Nephron progenitor cell (in vitro differentiated cells): ENCODE data around the gene CPOX.

Experiments
- DNase-seq: peaks from one replicate; pipeline ENCODE4 v3.0.0; 2021
- H3K27ac Mint-ChIP-seq: 2 replicates; pipeline ENCODE4 v1.8.0; 2021; ENCODE audit warnings: mild to moderate bottlenecking, moderate library complexity, mixed read lengths
- H3K27me3 Mint-ChIP-seq: 2 replicates; pipeline ENCODE4 v1.8.0; 2021; ENCODE audit warnings: mild to moderate bottlenecking, low read depth, mixed read lengths; ENCODE audit not compliant: poor library complexity
- H3K36me3 Mint-ChIP-seq: 2 replicates; pipeline ENCODE4 v1.8.0; 2021; ENCODE audit warnings: low read depth, mixed read lengths
- H3K4me1 Mint-ChIP-seq: 2 replicates; pipeline ENCODE4 v1.8.0; 2021; ENCODE audit warnings: mixed read lengths
- H3K4me3 Mint-ChIP-seq: 2 replicates; pipeline ENCODE4 v1.8.0; 2021; ENCODE audit warnings: mild to moderate bottlenecking, moderate library complexity, mixed read lengths
- H3K9me3 Mint-ChIP-seq: 2 replicates; pipeline ENCODE4 v1.8.0; 2021; ENCODE audit warnings: mild to moderate bottlenecking, moderate library complexity, mixed read lengths
- TF ChIP-seq, protein P1 (sequence below): fragments of 200-600 bp; sonication (generic); IDR thresholded peaks from 2 replicates; pipeline ENCODE4 v1.5.0; 2021; ENCODE audit warnings: antibody characterized with exemption

CPOX gene

DNA sequence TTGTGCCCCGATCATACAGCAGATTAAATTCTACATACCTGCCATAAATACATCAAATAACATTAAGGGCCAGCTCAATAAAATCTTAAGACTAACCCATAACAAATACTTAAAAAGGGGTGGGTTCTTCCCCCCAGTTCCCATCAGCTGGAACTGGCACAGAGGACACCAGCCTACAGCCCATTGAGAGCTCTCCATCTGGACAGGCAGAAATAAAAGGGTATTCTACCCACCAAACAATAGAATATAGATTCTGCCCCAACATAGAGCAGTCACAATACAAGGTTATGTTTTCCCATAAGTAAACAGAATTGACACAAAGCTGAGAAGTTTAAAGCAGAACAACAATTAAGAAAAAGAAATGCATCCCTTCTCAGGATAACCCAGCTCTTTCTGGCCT, 11.9 kb downstream of the CPOX start:
- Mint-ChIP-seq H3K4me3 (no peak overlapping the region), H3K4me1 (peaks cover 15% of the 10 kb centered on the region), H3K27ac (no peak overlapping the region), H3K27me3 (no peaks in the 10 kb centered on the region), H3K9me3 (no peaks in the 10 kb centered on the region), H3K36me3 (peaks cover 65% of the 10 kb centered on the region)
- no peak for DNase-seq
- TF ChIP-seq, protein P1, sequence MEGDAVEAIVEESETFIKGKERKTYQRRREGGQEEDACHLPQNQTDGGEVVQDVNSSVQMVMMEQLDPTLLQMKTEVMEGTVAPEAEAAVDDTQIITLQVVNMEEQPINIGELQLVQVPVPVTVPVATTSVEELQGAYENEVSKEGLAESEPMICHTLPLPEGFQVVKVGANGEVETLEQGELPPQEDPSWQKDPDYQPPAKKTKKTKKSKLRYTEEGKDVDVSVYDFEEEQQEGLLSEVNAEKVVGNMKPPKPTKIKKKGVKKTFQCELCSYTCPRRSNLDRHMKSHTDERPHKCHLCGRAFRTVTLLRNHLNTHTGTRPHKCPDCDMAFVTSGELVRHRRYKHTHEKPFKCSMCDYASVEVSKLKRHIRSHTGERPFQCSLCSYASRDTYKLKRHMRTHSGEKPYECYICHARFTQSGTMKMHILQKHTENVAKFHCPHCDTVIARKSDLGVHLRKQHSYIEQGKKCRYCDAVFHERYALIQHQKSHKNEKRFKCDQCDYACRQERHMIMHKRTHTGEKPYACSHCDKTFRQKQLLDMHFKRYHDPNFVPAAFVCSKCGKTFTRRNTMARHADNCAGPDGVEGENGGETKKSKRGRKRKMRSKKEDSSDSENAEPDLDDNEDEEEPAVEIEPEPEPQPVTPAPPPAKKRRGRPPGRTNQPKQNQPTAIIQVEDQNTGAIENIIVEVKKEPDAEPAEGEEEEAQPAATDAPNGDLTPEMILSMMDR: no peak

DNA sequence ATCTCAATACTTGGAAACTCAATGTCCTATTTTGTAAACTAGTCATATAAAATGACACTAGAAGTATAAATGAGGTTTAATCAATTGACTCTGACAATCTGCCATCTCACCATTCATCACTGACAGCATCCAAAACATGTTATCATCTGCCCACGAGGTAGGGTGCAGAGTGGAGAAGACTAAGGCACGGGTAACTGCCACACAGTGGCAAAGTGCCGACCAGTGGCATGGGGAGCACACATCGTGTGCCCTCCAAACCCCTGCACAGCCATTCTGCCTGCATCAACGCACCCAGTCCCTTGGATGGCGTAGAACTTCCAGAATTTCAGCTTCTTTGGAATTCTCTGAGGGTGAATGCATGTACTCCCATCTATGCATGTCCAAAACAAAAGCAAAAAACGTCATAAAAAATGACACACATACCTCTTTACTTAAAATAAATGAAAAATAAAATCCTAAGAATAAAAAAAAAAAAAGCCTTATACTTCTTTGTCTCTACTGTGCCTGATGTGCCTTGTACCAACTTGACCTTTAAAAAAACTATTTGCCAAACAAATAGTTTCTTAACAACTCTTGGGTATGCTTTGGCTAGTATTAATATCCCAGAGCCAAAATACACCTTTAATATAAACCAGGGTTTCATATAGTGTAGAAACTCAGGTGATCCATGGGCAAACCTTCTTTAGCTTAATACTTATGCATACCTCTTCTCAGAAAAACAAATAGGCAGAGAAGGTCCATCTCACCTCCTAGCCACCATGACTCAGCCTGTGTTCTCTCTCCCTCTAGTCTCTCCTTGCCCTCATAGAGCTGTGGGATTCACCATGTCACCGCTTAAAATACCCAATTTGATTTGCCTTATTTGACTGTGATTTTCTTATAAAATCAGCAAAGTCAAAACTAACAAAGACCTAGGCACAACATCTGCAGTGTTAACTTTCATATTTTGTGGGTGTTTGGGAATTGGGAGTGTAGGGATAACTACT, 12.7 kb downstream of the CPOX start:
- TF ChIP-seq, protein P1: no peak
- Mint-ChIP-seq H3K27ac (no peak overlapping the region), H3K4me3 (no peak overlapping the region)

DNA sequence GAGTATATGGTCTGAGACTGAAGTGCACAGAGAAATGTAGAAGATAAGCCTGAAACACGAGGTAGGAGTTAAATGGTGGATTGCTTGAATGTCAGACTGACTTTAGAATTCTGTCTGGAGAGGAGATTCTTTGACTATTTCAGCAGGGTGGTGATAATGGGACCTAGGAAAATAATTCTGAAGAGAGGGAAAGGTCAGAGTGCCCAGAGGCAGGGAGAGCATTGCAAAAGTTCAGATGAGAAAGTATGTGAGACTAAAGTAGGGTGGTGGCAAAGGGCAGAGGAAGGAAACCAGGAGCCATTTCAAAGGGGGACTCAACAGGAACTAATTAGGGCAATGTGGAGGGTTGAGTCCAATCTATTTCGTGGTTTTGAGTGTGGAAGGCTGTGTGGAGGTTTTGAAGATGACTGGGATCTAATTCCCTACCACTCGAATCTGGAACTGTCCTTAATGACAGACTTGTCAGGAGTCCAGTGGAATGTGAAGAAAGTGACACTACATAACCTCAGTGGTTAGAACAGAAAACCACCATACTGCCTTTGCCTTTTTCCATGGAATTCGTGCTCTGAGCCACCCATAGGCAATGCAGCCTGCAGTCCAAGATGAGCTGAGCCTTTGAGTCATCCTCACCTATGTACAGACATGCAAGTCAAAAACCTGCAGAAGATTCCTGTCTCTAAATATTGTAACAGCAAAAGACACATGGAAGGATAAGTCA, 16.1 kb downstream of the CPOX start:
- no peaks in the 10 kb centered on the region for H3K9me3 Mint-ChIP-seq
- no peak for DNase-seq
- peaks cover 13% of the 10 kb centered on the region for H3K4me1 Mint-ChIP-seq
- H3K27ac Mint-ChIP-seq: peak overlapping the region; percentile 52
- TF ChIP-seq, protein P1: no peak
- peaks cover 34% of the 10 kb centered on the region for H3K36me3 Mint-ChIP-seq
- H3K27me3 Mint-ChIP-seq: no peaks in the 10 kb centered on the region
- H3K4me3 Mint-ChIP-seq: no peak overlapping the region

More for the DNA sequence above, 12.7 kb downstream of the CPOX start:
- H3K36me3 Mint-ChIP-seq: peaks cover 61% of the 10 kb centered on the region
- no peak for DNase-seq
- peaks cover 15% of the 10 kb centered on the region for H3K4me1 Mint-ChIP-seq
- H3K9me3 Mint-ChIP-seq: no peaks in the 10 kb centered on the region
- no peaks in the 10 kb centered on the region for H3K27me3 Mint-ChIP-seq

DNA sequence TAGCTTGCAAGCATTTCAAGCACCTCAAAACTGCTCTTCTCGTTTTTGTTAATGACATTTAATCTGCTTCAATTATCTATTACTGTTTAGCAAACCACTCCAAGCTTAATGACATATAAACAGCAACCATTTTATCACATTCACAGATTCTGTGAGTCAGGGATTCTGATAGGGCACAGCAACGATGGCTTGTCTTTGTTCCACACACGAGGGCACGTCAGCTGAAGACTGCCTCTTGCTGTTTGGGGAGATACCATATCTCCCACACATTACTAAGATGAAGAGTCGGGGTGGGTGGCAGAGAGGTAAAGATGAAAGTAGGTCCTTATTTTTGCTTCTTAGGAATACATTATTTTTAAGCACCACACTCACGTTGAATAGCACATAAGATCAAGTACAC, 19.3 kb downstream of the CPOX start:
- DNase-seq: no peak
- TF ChIP-seq, protein P1: no peak
- Mint-ChIP-seq H3K27ac (peak overlapping the region; percentile 27), H3K4me3 (no peak overlapping the region), H3K36me3 (peaks cover 25% of the 10 kb centered on the region), H3K27me3 (no peaks in the 10 kb centered on the region), H3K4me1 (peaks cover 13% of the 10 kb centered on the region), H3K9me3 (peaks cover 2% of the 10 kb centered on the region)

DNA sequence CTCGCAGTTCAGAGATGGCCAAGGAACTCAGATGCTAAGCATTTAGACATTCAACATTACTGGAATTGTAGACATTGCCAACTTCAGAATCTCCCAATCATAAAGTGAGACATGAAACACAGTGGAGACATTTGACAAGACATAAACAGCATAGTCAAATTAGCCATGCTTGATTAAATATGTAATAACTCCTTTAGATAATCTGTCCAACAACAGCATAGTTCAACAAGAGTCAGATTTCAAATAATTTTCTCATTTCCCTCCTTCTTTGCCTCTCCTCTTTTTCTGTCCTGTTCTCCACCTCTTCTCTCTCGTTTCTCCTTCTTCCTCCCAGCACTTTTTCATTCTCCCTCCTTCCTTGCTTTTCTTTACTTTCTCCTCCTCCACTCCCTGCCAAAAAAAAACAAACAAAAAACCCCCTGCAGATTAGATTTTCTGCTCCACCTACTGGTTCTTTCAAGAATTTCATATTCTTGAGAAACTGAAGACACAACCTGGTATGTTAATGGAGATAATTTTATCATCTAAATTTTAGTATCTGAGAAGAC, 20.2 kb downstream of the CPOX start:
- TF ChIP-seq, protein P1: peak; percentile 40
- no peak overlapping the region for H3K4me3 Mint-ChIP-seq
- H3K9me3 Mint-ChIP-seq: peaks cover 3% of the 10 kb centered on the region
- peaks cover 16% of the 10 kb centered on the region for H3K36me3 Mint-ChIP-seq
- DNase-seq: no peak
- H3K27ac Mint-ChIP-seq: no peak overlapping the region
- H3K27me3 Mint-ChIP-seq: no peaks in the 10 kb centered on the region
- peaks cover 13% of the 10 kb centered on the region for H3K4me1 Mint-ChIP-seq
